DOHH2 (cell line): Measurements from ENCODE around the gene TBL3.

Experiments used
- EZH2phosphoT487 ChIP-seq: fragments of 200-600 bp; sonication (generic); IDR thresholded peaks from 2 replicates; pipeline ENCODE4 v1.6.1; 2017; ENCODE audit warnings: borderline replicate concordance, mild to moderate bottlenecking, antibody characterized with exemption, low read length, moderate library complexity, mixed read lengths
- TF ChIP-seq, protein P1 (sequence below): fragments of 200-600 bp; sonication (generic); IDR thresholded peaks from one replicate; pipeline ENCODE4 v1.5.1; 2014; ENCODE audit warnings: antibody characterized with exemption, mild to moderate bottlenecking, low read depth, low read length; ENCODE audit not compliant: poor library complexity, severe bottlenecking

DNA sequence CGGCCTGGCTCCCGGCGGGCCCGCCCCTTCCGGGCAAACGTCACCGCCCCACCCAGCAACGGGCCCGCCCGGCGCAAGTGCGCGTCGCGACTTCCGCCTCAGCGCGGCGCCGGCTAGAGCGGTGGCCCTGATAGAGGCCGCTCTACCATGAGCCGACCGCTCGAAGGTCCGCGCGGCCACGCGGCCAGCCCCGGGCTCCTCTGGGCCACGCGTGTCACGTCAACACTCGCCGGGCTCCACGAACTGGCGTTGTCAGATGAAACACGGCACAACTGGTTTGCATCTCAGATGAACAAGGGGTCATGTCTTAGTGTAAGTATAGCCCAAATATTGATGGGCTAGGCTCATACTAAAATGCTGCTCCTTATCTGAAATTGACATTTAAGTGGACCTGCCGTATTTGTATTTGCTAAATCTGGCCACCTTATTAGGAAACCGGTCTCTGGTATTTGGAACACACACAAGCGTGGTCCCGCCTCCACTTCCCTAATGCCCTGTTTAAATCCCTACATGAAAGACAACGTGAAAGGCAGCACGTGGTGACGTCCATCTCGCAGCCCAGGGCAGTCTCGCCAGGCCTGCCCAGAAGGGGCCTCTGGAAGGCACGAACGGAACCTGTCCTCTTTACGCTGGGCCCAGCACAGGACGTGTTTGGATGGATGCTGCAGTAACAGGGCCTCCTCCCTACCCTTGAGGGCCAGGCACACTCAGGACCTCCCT lies 38.1 kb downstream of the TBL3 start, which contains the start of gene ZNF598:
- TF ChIP-seq, protein P1, sequence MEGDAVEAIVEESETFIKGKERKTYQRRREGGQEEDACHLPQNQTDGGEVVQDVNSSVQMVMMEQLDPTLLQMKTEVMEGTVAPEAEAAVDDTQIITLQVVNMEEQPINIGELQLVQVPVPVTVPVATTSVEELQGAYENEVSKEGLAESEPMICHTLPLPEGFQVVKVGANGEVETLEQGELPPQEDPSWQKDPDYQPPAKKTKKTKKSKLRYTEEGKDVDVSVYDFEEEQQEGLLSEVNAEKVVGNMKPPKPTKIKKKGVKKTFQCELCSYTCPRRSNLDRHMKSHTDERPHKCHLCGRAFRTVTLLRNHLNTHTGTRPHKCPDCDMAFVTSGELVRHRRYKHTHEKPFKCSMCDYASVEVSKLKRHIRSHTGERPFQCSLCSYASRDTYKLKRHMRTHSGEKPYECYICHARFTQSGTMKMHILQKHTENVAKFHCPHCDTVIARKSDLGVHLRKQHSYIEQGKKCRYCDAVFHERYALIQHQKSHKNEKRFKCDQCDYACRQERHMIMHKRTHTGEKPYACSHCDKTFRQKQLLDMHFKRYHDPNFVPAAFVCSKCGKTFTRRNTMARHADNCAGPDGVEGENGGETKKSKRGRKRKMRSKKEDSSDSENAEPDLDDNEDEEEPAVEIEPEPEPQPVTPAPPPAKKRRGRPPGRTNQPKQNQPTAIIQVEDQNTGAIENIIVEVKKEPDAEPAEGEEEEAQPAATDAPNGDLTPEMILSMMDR, result no peak
- no peak for TF ChIP-seq EZH2phosphoT487
